Gastroesophageal sphincter (tissue), 4 donors: ENCODE data around the gene MACROD1. TPM values are rescaled to one million over a fixed set of nuclear protein-coding genes. Genes with fewer than 3 reads are reported as not detected.

Source experiments
- ATAC-seq: fragments of 150-250 bp; one replicate; pipeline ENCODE4 v1.9.1; 2016; ENCODE audit warnings: mild to moderate bottlenecking, moderate library complexity
- H3K27ac ChIP-seq, 4 donors: fragments of 200-600 bp; sonication (generic) in 3 of 4; 1 replicate in 3 of 4; 2 replicates in 1 of 4; pipeline ENCODE4 v1.5.1; 2016 to 2019
- H3K27me3 ChIP-seq: fragments of 200-600 bp; sonication (generic); one replicate; pipeline ENCODE4 v1.5.1; 2019
- H3K36me3 ChIP-seq, 2 donors: fragments of 200-600 bp; sonication (generic); one replicate each; pipeline ENCODE4 v1.5.1; 2019; ENCODE audit warnings: control low read depth in 1 of 2
- H3K4me1 ChIP-seq, 3 donors: fragments of 200-600 bp; sonication (generic); 1 replicate in 2 of 3; 2 replicates in 1 of 3; pipeline ENCODE4 v1.5.1; 2016 to 2019; ENCODE audit warnings: control low read depth in 2 of 3
- H3K4me3 ChIP-seq, 2 donors: fragments of 200-600 bp; sonication (generic); one replicate each; pipeline ENCODE4 v1.5.1; 2019; ENCODE audit warnings: mild to moderate bottlenecking in 1 of 2, moderate library complexity in 1 of 2
- H3K9me3 ChIP-seq, 3 donors: fragments of 200-600 bp; sonication (generic); one replicate each; pipeline ENCODE4 v1.5.1; 2017 to 2019; ENCODE audit warnings: control low read depth in 2 of 3
- EP300 ChIP-seq: sonication (generic); formaldehyde crosslinking; IDR thresholded peaks from one replicate; pipeline ENCODE4 v1.6.1; 2017; ENCODE audit warnings: antibody characterized with exemption, mild to moderate bottlenecking
- POLR2A ChIP-seq, 2 donors: fragments of 450-650 bp; IDR thresholded peaks; one replicate each; pipeline ENCODE4 v1.6.1; 2017; ENCODE audit warnings: antibody characterized with exemption in 2 of 2, mild to moderate bottlenecking in 2 of 2, moderate library complexity in 1 of 2
- POLR2AphosphoS5 ChIP-seq: sonication (generic); formaldehyde crosslinking; IDR thresholded peaks from one replicate; pipeline ENCODE4 v1.6.1; 2017; ENCODE audit warnings: antibody characterized with exemption
- WGBS, 2 donors: methylation state at CpG; one replicate each; pipeline ENCODE4 v1.1.5; 2018; ENCODE audit warnings: low coverage in 1 of 2; 5-methylcytosine and 5-hydroxymethylcytosine counted together
- total RNA-seq, 4 donors: library from RNA; depleted of rRNA; stranded (reverse); fragments of >200 nt; gene quantifications; one replicate each; pipeline ENCODE4 v1.1.0, GENCODE V29; 2016
- TF ChIP-seq, protein P1 (sequence below), 4 experiments: fragments of 200-600 bp in 2 of 4; fragments of 450-650 bp in 2 of 4; sonication (generic) in 1 of 4; IDR thresholded peaks; one replicate each; pipeline ENCODE4 v1.5.1; 2017 to 2019; ENCODE audit warnings: antibody characterized with exemption in 4 of 4, mild to moderate bottlenecking in 2 of 4, moderate library complexity in 2 of 4

MACROD1 gene
- total RNA-seq, 4 donors from 2014 or later, result 26.9 to 56.2 (median 30.4) TPM

DNA sequence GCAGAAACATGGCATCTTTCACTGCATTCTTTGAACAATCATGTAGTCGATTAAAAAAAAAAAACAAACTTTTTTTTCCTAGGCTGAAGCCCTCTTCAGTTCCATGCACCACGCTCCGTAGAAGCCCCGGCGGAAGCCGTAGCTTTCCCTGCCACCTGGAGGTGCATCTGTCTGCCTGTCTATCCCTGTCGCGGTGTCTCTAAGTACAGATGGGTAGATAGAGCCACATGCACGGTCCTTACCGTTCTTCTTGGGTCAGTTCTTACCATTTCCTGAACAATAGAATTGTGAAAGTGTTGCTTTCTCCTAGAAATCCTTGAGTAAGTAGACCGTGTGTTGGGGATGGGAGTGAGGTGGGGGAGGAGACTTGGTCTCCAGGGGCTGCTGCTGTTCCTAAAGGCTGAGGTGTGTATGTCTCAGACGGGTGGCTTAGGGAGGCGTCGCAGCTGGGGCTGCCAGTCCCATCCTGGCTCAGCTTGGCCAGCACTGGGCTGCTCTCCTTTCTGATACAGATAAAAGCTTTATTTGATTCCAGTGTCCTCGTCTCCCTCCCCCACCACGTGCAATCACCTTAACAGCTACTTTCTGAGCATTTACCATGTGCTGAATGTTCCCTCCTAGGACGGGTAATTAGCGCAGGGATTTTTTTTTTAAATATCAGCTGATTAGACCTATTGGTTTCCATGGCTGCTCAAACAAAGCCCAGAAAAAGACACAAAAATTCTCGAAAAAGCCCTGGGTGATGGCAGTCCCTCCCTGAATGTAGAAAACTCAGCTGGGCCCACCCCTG lies 46.8 kb downstream of the MACROD1 start:
- peaks cover 0 to 29% (median 0%) of the 10 kb centered on the region in 3 donors for H3K4me1 ChIP-seq
- no peak overlapping the region for H3K4me3 ChIP-seq
- H3K36me3 ChIP-seq, result peaks cover 0 to 10% of the 10 kb centered on the region in 2 donors
- no peaks in the 10 kb centered on the region for H3K9me3 ChIP-seq
- H3K27ac ChIP-seq, result no peak overlapping the region
- TF ChIP-seq EP300, result no peak
- TF ChIP-seq POLR2A (IDR thresholded peaks at IDR 0.05), result no peak
- TF ChIP-seq, protein P1, sequence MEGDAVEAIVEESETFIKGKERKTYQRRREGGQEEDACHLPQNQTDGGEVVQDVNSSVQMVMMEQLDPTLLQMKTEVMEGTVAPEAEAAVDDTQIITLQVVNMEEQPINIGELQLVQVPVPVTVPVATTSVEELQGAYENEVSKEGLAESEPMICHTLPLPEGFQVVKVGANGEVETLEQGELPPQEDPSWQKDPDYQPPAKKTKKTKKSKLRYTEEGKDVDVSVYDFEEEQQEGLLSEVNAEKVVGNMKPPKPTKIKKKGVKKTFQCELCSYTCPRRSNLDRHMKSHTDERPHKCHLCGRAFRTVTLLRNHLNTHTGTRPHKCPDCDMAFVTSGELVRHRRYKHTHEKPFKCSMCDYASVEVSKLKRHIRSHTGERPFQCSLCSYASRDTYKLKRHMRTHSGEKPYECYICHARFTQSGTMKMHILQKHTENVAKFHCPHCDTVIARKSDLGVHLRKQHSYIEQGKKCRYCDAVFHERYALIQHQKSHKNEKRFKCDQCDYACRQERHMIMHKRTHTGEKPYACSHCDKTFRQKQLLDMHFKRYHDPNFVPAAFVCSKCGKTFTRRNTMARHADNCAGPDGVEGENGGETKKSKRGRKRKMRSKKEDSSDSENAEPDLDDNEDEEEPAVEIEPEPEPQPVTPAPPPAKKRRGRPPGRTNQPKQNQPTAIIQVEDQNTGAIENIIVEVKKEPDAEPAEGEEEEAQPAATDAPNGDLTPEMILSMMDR (IDR thresholded peaks at IDR 0.05), result no peak
- TF ChIP-seq POLR2AphosphoS5, result no peak
- WGBS, 2 donors, result 67 to 79% methylated on average over 8 to 15 of the region's 19 CpGs
- no peak for ATAC-seq
- no peaks in the 10 kb centered on the region for H3K27me3 ChIP-seq

DNA sequence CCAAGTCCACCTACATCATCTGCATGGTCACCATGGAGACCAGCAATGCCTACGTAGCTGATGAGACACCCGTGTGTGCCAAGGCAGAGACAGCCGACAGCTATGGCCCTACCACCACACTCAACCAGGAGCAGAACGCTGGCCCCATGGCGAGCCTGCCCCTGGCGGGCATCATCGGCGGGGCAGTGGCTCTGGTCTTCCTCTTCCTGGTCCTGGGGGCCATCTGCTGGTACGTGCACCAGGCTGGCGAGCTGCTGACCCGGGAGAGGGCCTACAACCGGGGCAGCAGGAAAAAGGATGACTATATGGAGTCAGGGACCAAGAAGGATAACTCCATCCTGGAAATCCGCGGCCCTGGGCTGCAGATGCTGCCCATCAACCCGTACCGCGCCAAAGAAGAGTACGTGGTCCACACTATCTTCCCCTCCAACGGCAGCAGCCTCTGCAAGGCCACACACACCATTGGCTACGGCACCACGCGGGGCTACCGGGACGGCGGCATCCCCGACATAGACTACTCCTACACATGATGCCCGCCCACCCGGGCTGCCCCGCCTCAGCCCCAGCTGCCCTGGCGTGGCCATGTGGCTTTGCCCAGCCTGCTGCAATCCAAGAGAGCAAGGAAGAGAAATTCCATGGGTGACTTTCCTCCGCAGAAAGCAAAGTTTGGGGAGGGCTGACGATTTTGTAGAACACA lies 48.0 kb downstream of the MACROD1 start:
- WGBS, 2 donors, result 71% methylated on average over 1 of the region's 32 CpGs; no CpG with 5 or more reads in 1 of the 2 donors
- H3K9me3 ChIP-seq, result no peaks in the 10 kb centered on the region
- no peak for ATAC-seq
- no peak overlapping the region for H3K27ac ChIP-seq
- H3K4me1 ChIP-seq, result peaks cover 0 to 21% (median 0%) of the 10 kb centered on the region in 3 donors
- TF ChIP-seq, protein P1 (IDR thresholded peaks at IDR 0.05), result no peak
- no peak for TF ChIP-seq POLR2A (IDR thresholded peaks at IDR 0.05)
- H3K4me3 ChIP-seq, result no peak overlapping the region
- no peaks in the 10 kb centered on the region for H3K27me3 ChIP-seq
- peaks cover 0 to 10% of the 10 kb centered on the region in 2 donors for H3K36me3 ChIP-seq

DNA sequence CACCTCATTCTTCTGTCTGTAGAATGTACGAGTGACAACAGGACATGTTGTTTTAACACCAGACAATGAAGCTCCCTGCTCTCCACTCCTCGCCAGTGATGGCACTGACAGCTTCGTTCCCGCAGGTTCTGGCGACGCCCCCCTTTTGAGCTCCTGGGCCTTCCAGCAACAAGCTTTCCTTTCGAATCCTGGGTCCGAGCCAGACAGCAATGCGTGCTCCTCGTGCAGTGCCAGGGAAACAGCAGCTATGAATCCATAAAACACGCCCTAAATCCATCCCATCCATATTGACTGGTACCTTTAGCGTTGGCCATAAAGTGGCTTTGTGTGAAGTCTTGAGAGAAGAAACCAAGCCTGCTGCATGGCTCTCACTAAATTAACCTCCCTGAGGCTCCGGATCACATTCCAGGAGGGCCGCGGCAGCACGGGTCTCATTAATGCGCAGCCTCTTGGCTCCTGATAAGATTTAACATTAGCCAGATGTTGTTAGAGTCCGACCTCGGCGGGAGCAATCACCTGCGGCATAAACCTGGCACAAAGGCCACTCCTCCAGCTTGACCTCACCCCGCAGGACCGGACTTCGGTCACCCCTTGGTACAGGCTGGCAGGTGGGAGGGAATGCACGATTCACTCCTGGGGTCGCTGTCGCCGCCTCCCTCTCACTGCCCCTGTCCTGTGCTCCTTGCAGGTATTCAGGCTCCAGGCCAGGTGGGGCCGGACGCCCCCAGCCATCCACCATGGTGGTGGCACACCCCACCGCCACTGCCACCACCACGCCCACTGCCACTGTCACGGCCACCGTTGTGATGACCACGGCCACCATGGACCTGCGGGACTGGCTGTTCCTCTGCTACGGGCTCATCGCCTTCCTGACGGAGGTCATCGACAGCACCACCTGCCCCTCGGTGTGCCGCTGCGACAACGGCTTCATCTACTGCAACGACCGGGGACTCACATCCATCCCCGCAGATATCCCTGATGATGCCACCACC lies 50.1 kb downstream of the MACROD1 start:
- 83 to 90% methylated on average over 8 to 16 of the region's 47 CpGs for WGBS, 2 donors
- ATAC-seq, result no peak
- H3K4me3 ChIP-seq, result no peak overlapping the region
- TF ChIP-seq, protein P1 (IDR thresholded peaks at IDR 0.05), result no peak
- TF ChIP-seq EP300 (no peak), POLR2A (IDR thresholded peaks at IDR 0.05) (no peak), POLR2AphosphoS5 (no peak)
- peaks cover 0 to 4% (median 0%) of the 10 kb centered on the region in 3 donors for H3K4me1 ChIP-seq
- no peaks in the 10 kb centered on the region for H3K9me3 ChIP-seq
- no peak overlapping the region for H3K27ac ChIP-seq
- H3K27me3 ChIP-seq, result no peaks in the 10 kb centered on the region
- peaks cover 0 to 10% of the 10 kb centered on the region in 2 donors for H3K36me3 ChIP-seq

DNA sequence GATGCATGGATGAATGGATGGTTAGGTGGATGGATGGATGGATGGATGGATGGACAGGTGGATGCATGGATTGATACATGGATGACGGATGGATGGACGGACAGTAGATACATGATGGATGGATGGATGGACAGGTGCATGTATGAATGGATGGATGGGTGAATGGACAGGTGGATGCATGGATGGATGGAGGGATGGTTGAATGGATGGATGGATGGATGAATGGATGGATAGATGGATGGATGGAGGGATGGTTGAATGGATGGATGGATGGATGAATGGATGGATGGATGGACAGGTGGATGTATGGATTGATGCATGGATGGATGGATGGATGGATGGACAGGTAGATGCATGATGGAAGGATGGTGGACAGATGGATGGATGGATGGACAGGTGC lies 51.7 kb downstream of the MACROD1 start:
- H3K27ac ChIP-seq, result no peak overlapping the region
- no peak for ATAC-seq
- H3K4me1 ChIP-seq, result no peaks in the 10 kb centered on the region
- 81 to 100% methylated on average over 2 of the region's 2 CpGs for WGBS, 2 donors
- TF ChIP-seq EP300 (no peak), POLR2A (IDR thresholded peaks at IDR 0.05) (no peak), POLR2AphosphoS5 (no peak)
- TF ChIP-seq, protein P1 (IDR thresholded peaks at IDR 0.05), result no peak
- no peaks in the 10 kb centered on the region for H3K9me3 ChIP-seq
- no peaks in the 10 kb centered on the region for H3K27me3 ChIP-seq
- H3K36me3 ChIP-seq, result peaks cover 0 to 10% of the 10 kb centered on the region in 2 donors
- H3K4me3 ChIP-seq, result no peak overlapping the region
